GM12878 (cell line): ENCODE measurements around the gene FADS3. TPM values are rescaled to one million over a fixed set of nuclear protein-coding genes. Genes with fewer than 3 reads are reported as not detected.

Source experiments
- ATAC-seq: fragments of 200-7000 bp; cut with Tn5 transposase; 3 replicates; pipeline ENCODE4 v1.9.1; 2020; ENCODE audit warnings: mild to moderate bottlenecking, moderate library complexity
- BruUV-seq: library from RNA; stranded (reverse); fragments of 400-500 nt; replicated peaks from 2 replicates; lab custom pipeline; 2021; lab: Mats Ljungman, UMichigan
- CTCF ChIA-PET: fragments of 300-600 bp; sonication (Branson Sonifier 250); formaldehyde crosslinking; extraction: SDS; loops from one replicate; lab custom pipeline; 2021; ENCODE audit warnings: inconsistent platforms; lab: Yijun Ruan, JAX
- POLR2A ChIA-PET: fragments of 350-600 bp; formaldehyde crosslinking; extraction: SDS; loops from one replicate; lab custom pipeline; 2021; ENCODE audit warnings: inconsistent platforms; lab: Charles Lee
- RAD21 ChIA-PET: fragments of 300-600 bp; sonication (Branson Sonifier 250); formaldehyde crosslinking; loops from one replicate; lab custom pipeline; 2023; ENCODE audit warnings: antibody characterized with exemption; ENCODE audit not compliant: unreplicated experiment; lab: Charles Lee
- SMC1A ChIA-PET: fragments of 300-600 bp; sonication (Branson Sonifier 250); formaldehyde crosslinking; loops from one replicate; lab custom pipeline; 2023; ENCODE audit not compliant: unreplicated experiment, uncharacterized antibody; lab: Charles Lee
- DNase-seq: peaks from one replicate; pipeline ENCODE4 v3.0.0-alpha.2; 2011; ENCODE audit warnings: low read depth, low spot score
- FAIRE-seq: peaks from 3 replicates; lab custom pipeline; 2011; peaks lifted over from hg19 to GRCh38; lab: Jason Lieb, UNC
- H2AFZ ChIP-seq: 2 replicates; pipeline ENCODE4 v1.6.0; 2011; ENCODE audit warnings: low read depth, low read length, control low read depth; ENCODE audit not compliant: control insufficient read depth
- H3K27ac ChIP-seq: 2 replicates; pipeline ENCODE4 v1.5.1; 2011; ENCODE audit warnings: control low read depth; ENCODE audit not compliant: control insufficient read depth, insufficient read depth
- H3K27me3 ChIP-seq, 2 experiments: replicated peaks in 1 of 2; 2 replicates each; pipeline versions ENCODE4 v1.6.0 to v1.6.1; 2011; ENCODE audit warnings: low read length in 1 of 2; ENCODE audit not compliant: control insufficient read depth in 2 of 2, insufficient read depth in 2 of 2
- H3K36me3 ChIP-seq, 2 experiments: 2 replicates each; pipeline ENCODE4 v1.5.1; 2011; ENCODE audit warnings: low read length in 1 of 2; ENCODE audit not compliant: control insufficient read depth in 2 of 2, insufficient read depth in 2 of 2
- H3K4me1 ChIP-seq: 2 replicates; pipeline ENCODE4 v1.6.1; 2011; ENCODE audit warnings: mild to moderate bottlenecking, low read length, moderate library complexity, mixed read lengths; ENCODE audit not compliant: control insufficient read depth, insufficient read depth
- H3K4me2 ChIP-seq: 2 replicates; pipeline ENCODE4 v1.6.0; 2011; ENCODE audit warnings: control low read depth; ENCODE audit not compliant: control insufficient read depth, insufficient read depth
- H3K4me3 ChIP-seq: fragments of 200-600 bp; sonication (generic); 2 replicates; pipeline ENCODE4 v1.5.1; 2016
- H3K79me2 ChIP-seq: 2 replicates; pipeline ENCODE4 v1.6.0; 2011; ENCODE audit warnings: low read length; ENCODE audit not compliant: control insufficient read depth, insufficient read depth
- H3K9ac ChIP-seq: 2 replicates; pipeline ENCODE4 v1.8.0; 2011; ENCODE audit warnings: low read length, control low read depth, mixed read lengths; ENCODE audit not compliant: control insufficient read depth, insufficient read depth
- H3K9me3 ChIP-seq: replicated peaks from 3 replicates; pipeline ENCODE4 v1.5.1; 2011; ENCODE audit warnings: mild to moderate bottlenecking, low read length; ENCODE audit not compliant: control insufficient read depth, insufficient read depth
- H4K20me1 ChIP-seq: 2 replicates; pipeline ENCODE4 v1.6.0; 2011; ENCODE audit not compliant: control insufficient read depth, insufficient read depth
- HDAC2 ChIP-seq: fragments of 200-600 bp; sonication (generic); IDR thresholded peaks from 2 replicates; pipeline ENCODE4 v1.6.1; 2017
- KDM1A ChIP-seq: fragments of 200-600 bp; sonication (generic); IDR thresholded peaks from 2 replicates; pipeline ENCODE4 v1.6.1; 2016; ENCODE audit warnings: borderline replicate concordance
- KLF5 ChIP-seq: fragments of 450-650 bp; IDR thresholded peaks from 2 replicates; pipeline ENCODE4 v1.6.1; 2014; ENCODE audit warnings: mild to moderate bottlenecking; ENCODE audit not compliant: partially characterized antibody
- PAX5 ChIP-seq: IDR thresholded peaks from 2 replicates; pipeline ENCODE4 v1.6.1; 2011; ENCODE audit warnings: low read depth, low read length, borderline replicate concordance
- POU2F2 ChIP-seq: IDR thresholded peaks from 3 replicates; pipeline ENCODE4 v1.6.1; 2011; ENCODE audit warnings: low read depth, mild to moderate bottlenecking, low read length, borderline replicate concordance
- RELA ChIP-seq: fragments of 450-650 bp; IDR thresholded peaks from 2 replicates; pipeline ENCODE4 v1.8.0; 2014; ENCODE audit warnings: borderline replicate concordance; ENCODE audit not compliant: partially characterized antibody
- TARDBP ChIP-seq: IDR thresholded peaks from 2 replicates; pipeline ENCODE4 v1.6.1; 2016; ENCODE audit warnings: borderline replicate concordance
- ZNF592 ChIP-seq: fragments of 450-650 bp; IDR thresholded peaks from 2 replicates; pipeline ENCODE4 v1.6.1; 2017; ENCODE audit warnings: mild to moderate bottlenecking, moderate library complexity
- WGBS: methylation state at CpG from one replicate; pipeline ENCODE4 v1.1.6; 2016; ENCODE audit warnings: low lambda C conversion rate; ENCODE audit not compliant: insufficient replicate concordance, insufficient coverage; ENCODE audit errors: missing lambda C conversion rate; 5-methylcytosine and 5-hydroxymethylcytosine counted together
- in situ Hi-C: fragments of 300-500 bp; cut with MboI; formaldehyde crosslinking; loops from 9 replicates; pipeline ENCODE4 v1.14.3; 2018; ENCODE audit warnings: mixed read lengths
- intact Hi-C: fragments of 100-400 bp; cut with micrococcal nuclease; formaldehyde crosslinking; loops from one replicate; pipeline ENCODE4 v1.14.2; 2022; ENCODE audit not compliant: unreplicated experiment
- polyA plus RNA-seq, 11 experiments: library from polyadenylated mRNA; depleted of rRNA in 4 of 11; unstranded in 6 of 11; stranded (reverse) in 5 of 11; fragments of >200 nt; fragmentation: Nextera tagmentation in 4 of 11; fragmentation: Illumina TruSeq in 1 of 11; extraction: Ambion mirVana in 4 of 11; extraction: Trizol in 1 of 11; gene quantifications; 1 replicate in 1 of 11; 2 replicates in 10 of 11; pipeline versions ENCODE4 v1.2.1 to v1.2.3, GENCODE V29; 2011 to 2016; ENCODE audit warnings: inconsistent platforms in 2 of 11, missing spikeins in 2 of 11, low read depth in 1 of 11
- total RNA-seq, 4 experiments: library from RNA; depleted of rRNA in 3 of 4; stranded (reverse); fragments of >200 nt in 3 of 4; fragmentation: Illumina TruSeq in 1 of 4; extraction: Trizol in 1 of 4; gene quantifications; 2 replicates each; pipeline versions ENCODE4 v1.2.1 to v1.2.3, GENCODE V29; 2013 to 2021

Gene FADS3
- total and polyA plus RNA-seq, 10 of the 15 experiments (the other 5 are each of a cell fraction or from before 2014, with no cell fraction given) = 0.23 to 8.1 (median 4.2) TPM

GRCh38 chr11:61860054-61860903 lies 31.1 kb downstream of the FADS3 start:
- no peak overlapping the region for H3K4me2 ChIP-seq
- no peak for ATAC-seq
- POLR2A ChIA-PET = no interaction called here
- no peak overlapping the region for H2AFZ ChIP-seq
- no peaks in the 10 kb centered on the region for H4K20me1 ChIP-seq
- intact Hi-C loops (no loop called here), in situ Hi-C loops (no loop called here)
- no peak overlapping the region for H3K27ac ChIP-seq
- FAIRE-seq = no peak
- no peak overlapping the region for H3K4me3 ChIP-seq
- CTCF ChIA-PET = no interaction called here
- no peaks in the 10 kb centered on the region for H3K9me3 ChIP-seq
- no peaks in the 10 kb centered on the region for H3K27me3 ChIP-seq
- DNase-seq = no peak
- H3K79me2 ChIP-seq = no peaks in the 10 kb centered on the region
- RAD21 ChIA-PET = no interaction called here
- no peaks in the 10 kb centered on the region for H3K4me1 ChIP-seq
- 76% methylated on average over 16 of the region's 16 CpGs for WGBS
- SMC1A ChIA-PET = no interaction called here
- BruUV-seq = no TSS peak
- H3K9ac ChIP-seq = no peak overlapping the region
- TF ChIP-seq PAX5 (no peak), HDAC2 (no peak), KLF5 (no peak), POU2F2 (no peak), ZNF592 (no peak), TARDBP (no peak), KDM1A (no peak), RELA (no peak)
- peaks cover 30 to 32% of the 10 kb centered on the region in 2 experiments for H3K36me3 ChIP-seq
